WTC11 (cell line): Measurements from ENCODE around the gene STKLD1. TPM values are rescaled to one million over a fixed set of nuclear protein-coding genes. Genes with fewer than 3 reads are reported as not detected.
A peak's percentile ranks its signal among the peaks of the same experiment; 100 is the strongest.

Source experiments
- ATAC-seq: fragments of 200-7000 bp; cut with Tn5 transposase; 2 replicates; pipeline ENCODE4 v1.10.0; 2021; ENCODE audit warnings: mild to moderate bottlenecking, moderate library complexity
- CTCF ChIA-PET: fragments of 300-600 bp; sonication (Branson Sonifier 250); formaldehyde crosslinking; loops from one replicate; lab custom pipeline; 2021; ENCODE audit warnings: antibody characterized with exemption; lab: Charles Lee
- POLR2A ChIA-PET: fragments of 350-600 bp; sonication (Branson Sonifier 250); formaldehyde crosslinking; loops from one replicate; lab custom pipeline; 2021; ENCODE audit warnings: antibody characterized with exemption; lab: Charles Lee
- DNase-seq: peaks from one replicate; pipeline ENCODE4 v3.0.0; 2021; ENCODE audit warnings: low spot score
- H3K27ac Mint-ChIP-seq: 2 replicates; pipeline ENCODE4 v1.8.0; 2021; ENCODE audit warnings: mixed read lengths
- H3K27me3 Mint-ChIP-seq: 2 replicates; pipeline ENCODE4 v1.8.0; 2021; ENCODE audit warnings: low read depth, mild to moderate bottlenecking, moderate library complexity, mixed read lengths
- H3K36me3 Mint-ChIP-seq: 2 replicates; pipeline ENCODE4 v1.8.0; 2021; ENCODE audit warnings: mixed read lengths
- H3K4me1 Mint-ChIP-seq: 2 replicates; pipeline ENCODE4 v1.8.0; 2022; ENCODE audit warnings: mixed read lengths
- H3K4me3 Mint-ChIP-seq: 2 replicates; pipeline ENCODE4 v1.8.0; 2021; ENCODE audit warnings: mild to moderate bottlenecking, moderate library complexity, mixed read lengths
- H3K9me3 Mint-ChIP-seq: 2 replicates; pipeline ENCODE4 v1.8.0; 2021; ENCODE audit warnings: mixed read lengths
- ATF6 ChIP-seq: sonication (generic); formaldehyde crosslinking; IDR thresholded peaks from 2 replicates; pipeline ENCODE4 v1.8.1; 2023; ENCODE audit warnings: mild to moderate bottlenecking, missing genetic modification reagents
- HMGXB4 ChIP-seq: sonication (generic); formaldehyde crosslinking; IDR thresholded peaks from 2 replicates; pipeline ENCODE4 v1.8.1; 2023; ENCODE audit warnings: mild to moderate bottlenecking, moderate library complexity, missing genetic modification reagents
- MYBL2 ChIP-seq: sonication (generic); formaldehyde crosslinking; IDR thresholded peaks from 2 replicates; pipeline ENCODE4 v1.8.1; 2023; ENCODE audit warnings: mild to moderate bottlenecking, moderate library complexity, missing genetic modification reagents
- NR1H2 ChIP-seq: sonication (generic); formaldehyde crosslinking; IDR thresholded peaks from 2 replicates; pipeline ENCODE4 v1.9.0; 2021; ENCODE audit warnings: mild to moderate bottlenecking, moderate library complexity, missing genetic modification reagents
- PRRX2 ChIP-seq: fragments of 250-450 bp; sonication (Bioruptor Pico); IDR thresholded peaks from 2 replicates; pipeline ENCODE4 v1.8.0; 2021; ENCODE audit warnings: mild to moderate bottlenecking
- ZNF281 ChIP-seq: sonication (generic); formaldehyde crosslinking; IDR thresholded peaks from 2 replicates; pipeline ENCODE4 v1.8.0; 2023; ENCODE audit warnings: mild to moderate bottlenecking, missing genetic modification reagents
- ZNF317 ChIP-seq: sonication (generic); formaldehyde crosslinking; IDR thresholded peaks from 2 replicates; pipeline ENCODE4 v1.8.1; 2023; ENCODE audit warnings: low read depth, mild to moderate bottlenecking, moderate library complexity, missing genetic modification reagents, borderline replicate concordance
- ZNF423 ChIP-seq: fragments of 250-450 bp; sonication (Bioruptor Pico); IDR thresholded peaks from 2 replicates; pipeline ENCODE4 v2.1.2; 2022; ENCODE audit warnings: mild to moderate bottlenecking, moderate library complexity
- total RNA-seq: library from RNA; stranded (reverse); gene quantifications from 3 replicates; pipeline ENCODE4 v1.2.3, GENCODE V29; 2021
- TF ChIP-seq, protein P1 (sequence below): fragments of 200-600 bp; IDR thresholded peaks from 2 replicates; pipeline ENCODE4 v1.8.0; 2022; ENCODE audit warnings: antibody characterized with exemption
- TF ChIP-seq, protein P2 (sequence below): sonication (generic); formaldehyde crosslinking; IDR thresholded peaks from 2 replicates; pipeline ENCODE4 v1.8.0; 2023; ENCODE audit warnings: missing genetic modification reagents, mild to moderate bottlenecking, borderline replicate concordance

The STKLD1 gene
- total RNA-seq, 1 experiment from 2014 or later, result 0.98 TPM

DNA sequence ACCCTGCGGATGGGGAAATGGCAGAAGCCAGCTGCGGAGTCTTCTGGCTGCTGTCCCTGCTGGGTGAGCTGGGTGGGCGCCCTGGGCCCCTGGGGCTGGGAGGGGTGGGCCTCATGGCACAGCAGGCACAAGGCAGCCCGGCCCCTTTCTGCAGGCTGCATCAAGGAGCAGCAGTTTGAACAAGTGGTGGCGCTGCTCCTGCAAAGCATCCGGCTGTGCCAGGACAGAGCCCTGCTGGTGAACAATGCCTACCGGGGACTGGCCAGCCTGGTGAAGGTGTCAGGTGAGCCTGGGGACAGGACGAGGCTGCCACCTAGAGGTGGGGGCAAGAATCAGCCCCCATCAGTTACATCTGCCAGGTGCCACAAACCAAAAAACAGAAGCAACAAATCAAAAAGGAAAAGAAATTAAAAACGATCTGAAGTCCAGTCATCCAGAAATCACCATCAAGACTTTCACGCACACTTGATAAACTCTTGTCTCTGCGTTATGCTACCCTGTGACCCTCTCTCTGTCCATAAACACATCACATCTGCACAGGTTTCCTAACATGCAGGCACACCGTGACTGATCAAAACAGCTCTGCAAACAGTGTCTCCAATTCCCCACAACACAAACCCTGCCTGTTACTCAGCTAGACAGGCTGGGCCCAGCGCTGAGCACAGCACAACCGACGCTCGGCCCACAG is 27.7 kb downstream of the STKLD1 start:
- peak; percentile 80 for ATAC-seq
- Mint-ChIP-seq H3K27ac (0 out of 2 replicates have a peak overlapping the region, but pooled peaks have one; percentile 60), H3K4me3 (no peak overlapping the region), H3K27me3 (no peaks in the 10 kb centered on the region), H3K4me1 (no peaks in the 10 kb centered on the region), H3K9me3 (no peaks in the 10 kb centered on the region), H3K36me3 (peaks cover 33% of the 10 kb centered on the region)
- POLR2A ChIA-PET, result no interaction called here
- CTCF ChIA-PET, result interaction anchor here (1.0 to 1.7 kb wide), 2 partner anchors 8 to 27 kb away, joined by 5 to 9 read pairs; no protein-coding TSS in a partner anchor
- DNase-seq, result peak; percentile 72
- TF ChIP-seq ZNF281 (CRISPR knock-in tag), result no peak
- no peak for TF ChIP-seq MYBL2 (CRISPR knock-in tag)
- TF ChIP-seq ZNF423 (CRISPR knock-in tag), result peak; percentile 10; the same call in 1 of the 2 replicates
- no peak for TF ChIP-seq ZNF317 (CRISPR knock-in tag)
- 0 out of 2 replicates have a peak, but pooled peaks have one; percentile 53 for TF ChIP-seq HMGXB4 (CRISPR knock-in tag)
- TF ChIP-seq, protein P1, sequence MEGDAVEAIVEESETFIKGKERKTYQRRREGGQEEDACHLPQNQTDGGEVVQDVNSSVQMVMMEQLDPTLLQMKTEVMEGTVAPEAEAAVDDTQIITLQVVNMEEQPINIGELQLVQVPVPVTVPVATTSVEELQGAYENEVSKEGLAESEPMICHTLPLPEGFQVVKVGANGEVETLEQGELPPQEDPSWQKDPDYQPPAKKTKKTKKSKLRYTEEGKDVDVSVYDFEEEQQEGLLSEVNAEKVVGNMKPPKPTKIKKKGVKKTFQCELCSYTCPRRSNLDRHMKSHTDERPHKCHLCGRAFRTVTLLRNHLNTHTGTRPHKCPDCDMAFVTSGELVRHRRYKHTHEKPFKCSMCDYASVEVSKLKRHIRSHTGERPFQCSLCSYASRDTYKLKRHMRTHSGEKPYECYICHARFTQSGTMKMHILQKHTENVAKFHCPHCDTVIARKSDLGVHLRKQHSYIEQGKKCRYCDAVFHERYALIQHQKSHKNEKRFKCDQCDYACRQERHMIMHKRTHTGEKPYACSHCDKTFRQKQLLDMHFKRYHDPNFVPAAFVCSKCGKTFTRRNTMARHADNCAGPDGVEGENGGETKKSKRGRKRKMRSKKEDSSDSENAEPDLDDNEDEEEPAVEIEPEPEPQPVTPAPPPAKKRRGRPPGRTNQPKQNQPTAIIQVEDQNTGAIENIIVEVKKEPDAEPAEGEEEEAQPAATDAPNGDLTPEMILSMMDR, result peak; percentile 64
- no peak for TF ChIP-seq ATF6
- peak; percentile 63 for TF ChIP-seq PRRX2 (CRISPR knock-in tag)

DNA sequence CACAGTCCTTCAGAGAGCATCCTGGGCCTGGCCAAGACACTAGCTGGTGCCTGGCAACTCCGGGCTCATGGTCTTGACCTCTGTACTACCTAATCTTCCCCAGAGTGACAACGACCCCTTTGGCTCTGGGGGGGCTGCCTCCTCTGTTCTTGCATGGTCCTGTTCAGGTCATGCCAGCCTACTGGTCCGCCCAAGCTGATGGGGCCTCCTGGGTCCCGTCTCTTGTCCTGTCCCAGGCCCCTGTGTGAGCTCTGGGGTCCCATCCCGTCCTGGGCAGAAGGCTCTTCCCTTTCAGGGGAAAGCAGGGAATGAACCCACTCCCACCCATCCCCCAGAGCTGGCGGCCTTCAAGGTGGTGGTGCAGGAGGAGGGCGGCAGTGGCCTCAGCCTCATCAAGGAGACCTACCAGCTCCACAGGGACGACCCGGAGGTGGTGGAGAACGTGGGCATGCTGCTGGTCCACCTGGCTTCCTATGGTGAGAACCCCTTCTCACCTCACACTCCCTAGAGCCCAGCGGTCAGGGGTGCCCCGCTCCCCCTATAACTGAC is 28.4 kb downstream of the STKLD1 start:
- ATAC-seq (no peak), DNase-seq (no peak)
- ChIA-PET CTCF (interaction anchor here (1.0 to 1.7 kb wide), 2 partner anchors 9 to 27 kb away, joined by 5 to 9 read pairs; no protein-coding TSS in a partner anchor), POLR2A (no interaction called here)
- Mint-ChIP-seq H3K27ac (0 out of 2 replicates have a peak overlapping the region, but pooled peaks have one; percentile 60), H3K4me3 (no peak overlapping the region), H3K36me3 (peaks cover 39% of the 10 kb centered on the region), H3K27me3 (no peaks in the 10 kb centered on the region), H3K9me3 (no peaks in the 10 kb centered on the region), H3K4me1 (no peaks in the 10 kb centered on the region)
- TF ChIP-seq, protein P2, sequence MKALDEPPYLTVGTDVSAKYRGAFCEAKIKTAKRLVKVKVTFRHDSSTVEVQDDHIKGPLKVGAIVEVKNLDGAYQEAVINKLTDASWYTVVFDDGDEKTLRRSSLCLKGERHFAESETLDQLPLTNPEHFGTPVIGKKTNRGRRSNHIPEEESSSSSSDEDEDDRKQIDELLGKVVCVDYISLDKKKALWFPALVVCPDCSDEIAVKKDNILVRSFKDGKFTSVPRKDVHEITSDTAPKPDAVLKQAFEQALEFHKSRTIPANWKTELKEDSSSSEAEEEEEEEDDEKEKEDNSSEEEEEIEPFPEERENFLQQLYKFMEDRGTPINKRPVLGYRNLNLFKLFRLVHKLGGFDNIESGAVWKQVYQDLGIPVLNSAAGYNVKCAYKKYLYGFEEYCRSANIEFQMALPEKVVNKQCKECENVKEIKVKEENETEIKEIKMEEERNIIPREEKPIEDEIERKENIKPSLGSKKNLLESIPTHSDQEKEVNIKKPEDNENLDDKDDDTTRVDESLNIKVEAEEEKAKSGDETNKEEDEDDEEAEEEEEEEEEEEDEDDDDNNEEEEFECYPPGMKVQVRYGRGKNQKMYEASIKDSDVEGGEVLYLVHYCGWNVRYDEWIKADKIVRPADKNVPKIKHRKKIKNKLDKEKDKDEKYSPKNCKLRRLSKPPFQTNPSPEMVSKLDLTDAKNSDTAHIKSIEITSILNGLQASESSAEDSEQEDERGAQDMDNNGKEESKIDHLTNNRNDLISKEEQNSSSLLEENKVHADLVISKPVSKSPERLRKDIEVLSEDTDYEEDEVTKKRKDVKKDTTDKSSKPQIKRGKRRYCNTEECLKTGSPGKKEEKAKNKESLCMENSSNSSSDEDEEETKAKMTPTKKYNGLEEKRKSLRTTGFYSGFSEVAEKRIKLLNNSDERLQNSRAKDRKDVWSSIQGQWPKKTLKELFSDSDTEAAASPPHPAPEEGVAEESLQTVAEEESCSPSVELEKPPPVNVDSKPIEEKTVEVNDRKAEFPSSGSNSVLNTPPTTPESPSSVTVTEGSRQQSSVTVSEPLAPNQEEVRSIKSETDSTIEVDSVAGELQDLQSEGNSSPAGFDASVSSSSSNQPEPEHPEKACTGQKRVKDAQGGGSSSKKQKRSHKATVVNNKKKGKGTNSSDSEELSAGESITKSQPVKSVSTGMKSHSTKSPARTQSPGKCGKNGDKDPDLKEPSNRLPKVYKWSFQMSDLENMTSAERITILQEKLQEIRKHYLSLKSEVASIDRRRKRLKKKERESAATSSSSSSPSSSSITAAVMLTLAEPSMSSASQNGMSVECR (CRISPR knock-in tag), result 0 out of 2 replicates have a peak, but pooled peaks have one; percentile 27
- no peak for TF ChIP-seq NR1H2
